Peyer's patch (tissue), 4 donors: ENCODE measurements around the gene SOX6. TPM values are rescaled to one million over a fixed set of nuclear protein-coding genes. Genes with fewer than 3 reads are reported as not detected.

Source experiments
- DNase-seq, 3 donors: peaks; one replicate each; pipeline ENCODE4 v3.0.0-alpha.2; 2017 to 2019
- H3K27ac ChIP-seq, 4 donors: fragments of 200-600 bp; sonication (generic); one replicate each; pipeline ENCODE4 v1.5.1; 2016 to 2019
- H3K27me3 ChIP-seq, 2 donors: fragments of 200-600 bp; sonication (generic); one replicate each; pipeline ENCODE4 v1.5.1; 2019
- H3K36me3 ChIP-seq, 3 donors: fragments of 200-600 bp; sonication (generic); one replicate each; pipeline ENCODE4 v1.5.1; 2016 to 2019
- H3K4me1 ChIP-seq, 4 donors: fragments of 200-600 bp; sonication (generic); one replicate each; pipeline ENCODE4 v1.5.1; 2016 to 2019
- H3K4me3 ChIP-seq, 4 donors: fragments of 200-600 bp; sonication (generic); 1 replicate in 3 of 4; 2 replicates in 1 of 4; pipeline ENCODE4 v1.5.1; 2016 to 2019; ENCODE audit warnings: mild to moderate bottlenecking in 1 of 4
- H3K9me3 ChIP-seq, 4 donors: fragments of 200-600 bp; sonication (generic); one replicate each; pipeline ENCODE4 v1.5.1; 2016 to 2019; ENCODE audit warnings: mild to moderate bottlenecking in 1 of 4
- POLR2A ChIP-seq, 2 donors: fragments of 450-650 bp; IDR thresholded peaks; one replicate each; pipeline ENCODE4 v1.5.1; 2017; ENCODE audit warnings: antibody characterized with exemption in 2 of 2, mild to moderate bottlenecking in 2 of 2, moderate library complexity in 2 of 2
- total RNA-seq, 4 donors: library from RNA; depleted of rRNA; stranded (reverse); fragments of >200 nt; gene quantifications; one replicate each; pipeline ENCODE4 v1.1.0, GENCODE V29; 2016
- TF ChIP-seq, protein P1 (sequence below), 6 experiments: fragments of 450-650 bp in 4 of 6; fragments of 200-600 bp in 2 of 6; sonication (generic) in 1 of 6; IDR thresholded peaks; one replicate each; pipeline ENCODE4 v1.5.1; 2017 to 2019; ENCODE audit warnings: antibody characterized with exemption in 6 of 6, mild to moderate bottlenecking in 3 of 6, moderate library complexity in 1 of 6

The SOX6 gene
- total RNA-seq, 4 donors from 2014 or later, result 144 to 205 (median 161) TPM

DNA sequence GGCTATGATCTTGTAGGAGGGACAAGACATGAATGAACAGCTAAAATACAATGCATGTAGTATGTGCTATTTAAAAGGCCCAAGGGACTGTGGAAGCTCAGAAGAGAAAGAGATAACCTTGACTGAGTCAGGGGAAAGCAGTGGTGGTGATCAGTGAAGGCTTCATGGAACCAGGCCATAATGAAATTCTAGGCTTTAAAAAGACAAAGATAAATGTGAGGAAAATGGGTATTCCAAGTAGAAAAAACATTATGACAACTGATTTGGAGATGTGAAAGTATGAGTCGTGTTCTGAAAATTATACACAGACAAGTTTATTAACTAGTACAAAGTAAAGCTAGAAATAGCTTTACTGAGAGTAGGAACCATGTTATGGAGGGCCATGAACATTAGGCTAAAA is 189.8 kb downstream of the SOX6 start:
- Histone ChIP-seq H3K27ac (no peak overlapping the region), H3K9me3 (no peaks in the 10 kb centered on the region), H3K36me3 (no peaks in the 10 kb centered on the region), H3K4me1 (no peaks in the 10 kb centered on the region), H3K4me3 (no peak overlapping the region), H3K27me3 (no peaks in the 10 kb centered on the region)
- TF ChIP-seq, protein P1, sequence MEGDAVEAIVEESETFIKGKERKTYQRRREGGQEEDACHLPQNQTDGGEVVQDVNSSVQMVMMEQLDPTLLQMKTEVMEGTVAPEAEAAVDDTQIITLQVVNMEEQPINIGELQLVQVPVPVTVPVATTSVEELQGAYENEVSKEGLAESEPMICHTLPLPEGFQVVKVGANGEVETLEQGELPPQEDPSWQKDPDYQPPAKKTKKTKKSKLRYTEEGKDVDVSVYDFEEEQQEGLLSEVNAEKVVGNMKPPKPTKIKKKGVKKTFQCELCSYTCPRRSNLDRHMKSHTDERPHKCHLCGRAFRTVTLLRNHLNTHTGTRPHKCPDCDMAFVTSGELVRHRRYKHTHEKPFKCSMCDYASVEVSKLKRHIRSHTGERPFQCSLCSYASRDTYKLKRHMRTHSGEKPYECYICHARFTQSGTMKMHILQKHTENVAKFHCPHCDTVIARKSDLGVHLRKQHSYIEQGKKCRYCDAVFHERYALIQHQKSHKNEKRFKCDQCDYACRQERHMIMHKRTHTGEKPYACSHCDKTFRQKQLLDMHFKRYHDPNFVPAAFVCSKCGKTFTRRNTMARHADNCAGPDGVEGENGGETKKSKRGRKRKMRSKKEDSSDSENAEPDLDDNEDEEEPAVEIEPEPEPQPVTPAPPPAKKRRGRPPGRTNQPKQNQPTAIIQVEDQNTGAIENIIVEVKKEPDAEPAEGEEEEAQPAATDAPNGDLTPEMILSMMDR (IDR thresholded peaks at IDR 0.05), result no peak
- TF ChIP-seq POLR2A (IDR thresholded peaks at IDR 0.05), result no peak
- no peak for DNase-seq

DNA sequence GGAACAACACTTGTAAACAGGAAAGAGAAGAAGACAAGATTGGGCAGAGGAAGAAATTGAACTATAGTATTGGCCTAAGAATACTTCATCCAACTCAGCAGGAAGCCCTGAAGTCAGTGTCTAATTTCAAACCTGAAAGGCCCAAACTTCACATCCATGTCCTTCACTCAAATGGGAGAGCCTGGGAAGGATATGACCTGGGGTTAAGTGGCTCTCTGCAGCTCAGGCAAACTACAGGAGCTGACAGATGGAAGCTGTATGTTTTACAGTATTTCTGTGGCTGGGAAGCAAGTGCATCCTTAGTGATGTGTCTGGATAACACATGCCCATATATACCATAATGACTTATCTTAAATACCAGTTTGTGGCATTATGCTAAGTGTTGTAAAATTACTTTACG is 196.2 kb downstream of the SOX6 start:
- Histone ChIP-seq H3K4me3 (no peak overlapping the region), H3K36me3 (no peaks in the 10 kb centered on the region), H3K4me1 (no peaks in the 10 kb centered on the region), H3K27ac (no peak overlapping the region), H3K27me3 (no peaks in the 10 kb centered on the region), H3K9me3 (no peaks in the 10 kb centered on the region)
- TF ChIP-seq, protein P1 (IDR thresholded peaks at IDR 0.05), result no peak
- no peak for TF ChIP-seq POLR2A (IDR thresholded peaks at IDR 0.05)
- no peak for DNase-seq

DNA sequence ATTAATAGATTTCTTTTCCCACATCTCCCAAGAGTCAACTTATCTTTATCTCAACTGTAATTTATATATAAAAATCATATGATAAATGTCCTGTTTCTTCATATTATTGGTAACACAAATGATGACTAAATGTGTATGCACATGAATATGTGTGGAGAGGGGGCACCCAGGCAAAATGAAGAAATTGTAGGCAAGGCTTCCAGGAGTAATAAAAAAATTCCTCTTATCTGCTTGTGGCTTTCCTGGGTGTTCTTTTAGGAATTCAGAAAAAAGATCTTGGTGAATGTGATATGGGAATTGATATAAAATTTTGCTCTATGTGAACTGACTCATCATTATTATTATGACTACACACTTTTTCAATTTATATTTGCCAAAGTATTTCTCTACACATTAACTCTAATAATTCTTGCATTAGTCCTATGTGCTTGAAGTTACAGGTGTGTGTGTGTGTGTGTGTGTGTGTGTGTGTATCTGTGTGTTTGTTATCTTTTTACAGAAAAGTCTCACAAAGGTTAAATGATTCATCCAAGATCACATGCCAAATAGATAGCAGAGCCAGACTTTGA is 197.8 kb downstream of the SOX6 start:
- no peak for DNase-seq
- H3K27me3 ChIP-seq, result no peaks in the 10 kb centered on the region
- H3K27ac ChIP-seq, result no peak overlapping the region
- no peaks in the 10 kb centered on the region for H3K9me3 ChIP-seq
- TF ChIP-seq, protein P1 (IDR thresholded peaks at IDR 0.05), result no peak
- TF ChIP-seq POLR2A (IDR thresholded peaks at IDR 0.05), result no peak
- H3K4me3 ChIP-seq, result no peak overlapping the region
- no peaks in the 10 kb centered on the region for H3K36me3 ChIP-seq
- H3K4me1 ChIP-seq, result no peaks in the 10 kb centered on the region

DNA sequence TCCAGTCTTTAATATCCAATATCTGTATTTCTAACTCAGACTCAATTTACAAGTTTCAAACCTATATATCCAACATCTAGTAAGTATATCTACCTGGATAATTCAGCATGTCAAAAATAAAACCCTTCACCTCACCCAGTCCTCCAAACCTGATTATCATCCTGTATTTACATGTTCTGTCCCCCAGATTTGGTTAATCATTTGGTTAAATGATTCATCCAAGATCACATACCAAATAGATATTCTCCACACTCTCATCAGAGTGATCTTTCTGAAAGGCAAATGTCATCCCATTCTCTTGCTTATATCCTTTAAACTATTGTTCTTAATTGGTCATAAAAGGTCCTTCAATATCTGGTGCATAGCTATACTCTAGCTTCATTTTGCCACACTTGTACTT is 199.0 kb downstream of the SOX6 start:
- no peak overlapping the region for H3K27ac ChIP-seq
- no peak for TF ChIP-seq POLR2A (IDR thresholded peaks at IDR 0.05)
- TF ChIP-seq, protein P1 (IDR thresholded peaks at IDR 0.05), result no peak
- no peak for DNase-seq
- no peaks in the 10 kb centered on the region for H3K9me3 ChIP-seq
- H3K27me3 ChIP-seq, result no peaks in the 10 kb centered on the region
- no peaks in the 10 kb centered on the region for H3K4me1 ChIP-seq
- no peaks in the 10 kb centered on the region for H3K36me3 ChIP-seq
- H3K4me3 ChIP-seq, result no peak overlapping the region

DNA sequence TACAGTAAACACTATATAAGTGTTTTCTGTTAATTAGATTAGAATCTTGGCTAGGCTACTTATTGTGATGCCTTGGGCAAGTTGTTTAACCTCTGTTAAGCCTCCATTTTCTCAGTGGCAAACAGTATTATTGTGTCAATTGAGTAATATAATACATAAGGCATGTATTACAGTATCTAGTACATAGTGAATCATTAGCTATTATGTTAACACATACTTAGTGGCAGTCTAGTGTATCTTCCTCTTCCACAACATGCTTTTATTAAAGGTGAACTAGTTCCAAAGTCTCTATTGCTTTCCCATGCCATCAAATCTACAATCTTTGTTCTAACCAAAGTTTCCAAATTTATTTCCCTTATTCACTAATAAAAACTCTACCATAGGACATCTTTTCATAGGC is 200.9 kb downstream of the SOX6 start:
- TF ChIP-seq POLR2A (IDR thresholded peaks at IDR 0.05), result no peak
- TF ChIP-seq, protein P1 (IDR thresholded peaks at IDR 0.05), result no peak
- DNase-seq, result no peak
- Histone ChIP-seq H3K27ac (no peak overlapping the region), H3K4me1 (no peaks in the 10 kb centered on the region), H3K36me3 (no peaks in the 10 kb centered on the region), H3K9me3 (no peaks in the 10 kb centered on the region), H3K27me3 (no peaks in the 10 kb centered on the region), H3K4me3 (no peak overlapping the region)
